ENCODE results near the gene PKHD1.
A peak's percentile ranks its signal among the peaks of the same experiment; 100 is the strongest.

GRCh38 chr6:51792273-51793030, 295.0 kb downstream of the PKHD1 start:
- TF ChIP-seq, protein P1, sequence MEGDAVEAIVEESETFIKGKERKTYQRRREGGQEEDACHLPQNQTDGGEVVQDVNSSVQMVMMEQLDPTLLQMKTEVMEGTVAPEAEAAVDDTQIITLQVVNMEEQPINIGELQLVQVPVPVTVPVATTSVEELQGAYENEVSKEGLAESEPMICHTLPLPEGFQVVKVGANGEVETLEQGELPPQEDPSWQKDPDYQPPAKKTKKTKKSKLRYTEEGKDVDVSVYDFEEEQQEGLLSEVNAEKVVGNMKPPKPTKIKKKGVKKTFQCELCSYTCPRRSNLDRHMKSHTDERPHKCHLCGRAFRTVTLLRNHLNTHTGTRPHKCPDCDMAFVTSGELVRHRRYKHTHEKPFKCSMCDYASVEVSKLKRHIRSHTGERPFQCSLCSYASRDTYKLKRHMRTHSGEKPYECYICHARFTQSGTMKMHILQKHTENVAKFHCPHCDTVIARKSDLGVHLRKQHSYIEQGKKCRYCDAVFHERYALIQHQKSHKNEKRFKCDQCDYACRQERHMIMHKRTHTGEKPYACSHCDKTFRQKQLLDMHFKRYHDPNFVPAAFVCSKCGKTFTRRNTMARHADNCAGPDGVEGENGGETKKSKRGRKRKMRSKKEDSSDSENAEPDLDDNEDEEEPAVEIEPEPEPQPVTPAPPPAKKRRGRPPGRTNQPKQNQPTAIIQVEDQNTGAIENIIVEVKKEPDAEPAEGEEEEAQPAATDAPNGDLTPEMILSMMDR (IDR thresholded peaks at IDR 0.05; ENCODE audit: insufficient read depth, low read length) = no peak
- peak; percentile 21; the same call in 1 of the 2 replicates for TF ChIP-seq SPI1 (IDR thresholded peaks at IDR 0.05; ENCODE audit: borderline replicate concordance, low read depth)
- TF ChIP-seq, protein P2, sequence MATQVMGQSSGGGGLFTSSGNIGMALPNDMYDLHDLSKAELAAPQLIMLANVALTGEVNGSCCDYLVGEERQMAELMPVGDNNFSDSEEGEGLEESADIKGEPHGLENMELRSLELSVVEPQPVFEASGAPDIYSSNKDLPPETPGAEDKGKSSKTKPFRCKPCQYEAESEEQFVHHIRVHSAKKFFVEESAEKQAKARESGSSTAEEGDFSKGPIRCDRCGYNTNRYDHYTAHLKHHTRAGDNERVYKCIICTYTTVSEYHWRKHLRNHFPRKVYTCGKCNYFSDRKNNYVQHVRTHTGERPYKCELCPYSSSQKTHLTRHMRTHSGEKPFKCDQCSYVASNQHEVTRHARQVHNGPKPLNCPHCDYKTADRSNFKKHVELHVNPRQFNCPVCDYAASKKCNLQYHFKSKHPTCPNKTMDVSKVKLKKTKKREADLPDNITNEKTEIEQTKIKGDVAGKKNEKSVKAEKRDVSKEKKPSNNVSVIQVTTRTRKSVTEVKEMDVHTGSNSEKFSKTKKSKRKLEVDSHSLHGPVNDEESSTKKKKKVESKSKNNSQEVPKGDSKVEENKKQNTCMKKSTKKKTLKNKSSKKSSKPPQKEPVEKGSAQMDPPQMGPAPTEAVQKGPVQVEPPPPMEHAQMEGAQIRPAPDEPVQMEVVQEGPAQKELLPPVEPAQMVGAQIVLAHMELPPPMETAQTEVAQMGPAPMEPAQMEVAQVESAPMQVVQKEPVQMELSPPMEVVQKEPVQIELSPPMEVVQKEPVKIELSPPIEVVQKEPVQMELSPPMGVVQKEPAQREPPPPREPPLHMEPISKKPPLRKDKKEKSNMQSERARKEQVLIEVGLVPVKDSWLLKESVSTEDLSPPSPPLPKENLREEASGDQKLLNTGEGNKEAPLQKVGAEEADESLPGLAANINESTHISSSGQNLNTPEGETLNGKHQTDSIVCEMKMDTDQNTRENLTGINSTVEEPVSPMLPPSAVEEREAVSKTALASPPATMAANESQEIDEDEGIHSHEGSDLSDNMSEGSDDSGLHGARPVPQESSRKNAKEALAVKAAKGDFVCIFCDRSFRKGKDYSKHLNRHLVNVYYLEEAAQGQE (IDR thresholded peaks at IDR 0.05; ENCODE audit: insufficient replicate concordance, low read depth) = no peak

All from HL-60 (cell line).